ENCODE measurements around the gene IER3IP1.

The IER3IP1 gene

DNA sequence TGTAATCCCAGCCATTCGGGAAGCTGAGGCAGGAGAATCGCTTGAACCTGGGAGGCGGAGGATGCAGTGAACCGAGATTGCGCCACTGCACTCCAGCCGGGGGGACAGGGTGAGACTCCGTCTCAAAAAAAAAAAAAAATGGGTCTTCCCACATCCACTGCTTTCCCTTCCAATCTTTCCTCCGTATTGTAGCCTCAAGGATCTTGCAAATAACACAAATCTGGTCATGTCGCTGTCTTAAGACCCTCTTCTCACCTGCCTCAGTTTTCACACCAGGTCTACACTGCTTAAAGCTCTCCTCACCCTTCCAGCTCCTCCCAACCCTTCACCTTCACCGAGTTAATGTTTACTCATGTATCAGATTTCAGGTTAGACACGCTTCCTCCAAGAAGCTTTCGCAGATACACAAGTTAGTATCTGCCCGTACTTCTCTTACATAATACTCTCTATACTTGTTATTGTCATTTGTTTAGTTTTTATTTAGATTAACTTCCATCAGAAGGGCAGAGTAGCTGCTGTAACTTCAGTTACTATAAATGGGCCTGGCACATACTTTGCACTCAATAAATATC lies 1.5 kb downstream of the IER3IP1 start:
- peak overlapping the region; percentile 35 to 59; a peak in 3 of 4 replicates for H3K4me3 ChIP-seq (ENCODE audit: low read depth in 1 of 2, low read length in 2 of 2)
- H3K4me1 ChIP-seq (ENCODE audit: insufficient read depth, low read length): peaks cover 28% of the 10 kb centered on the region
- H3K27ac ChIP-seq (ENCODE audit: low read length): no peak overlapping the region
- TF ChIP-seq EZH2 (IDR thresholded peaks at IDR 0.05; ENCODE audit: borderline replicate concordance, low read depth, low read length, severe bottlenecking): no peak
- TF ChIP-seq, protein P1, sequence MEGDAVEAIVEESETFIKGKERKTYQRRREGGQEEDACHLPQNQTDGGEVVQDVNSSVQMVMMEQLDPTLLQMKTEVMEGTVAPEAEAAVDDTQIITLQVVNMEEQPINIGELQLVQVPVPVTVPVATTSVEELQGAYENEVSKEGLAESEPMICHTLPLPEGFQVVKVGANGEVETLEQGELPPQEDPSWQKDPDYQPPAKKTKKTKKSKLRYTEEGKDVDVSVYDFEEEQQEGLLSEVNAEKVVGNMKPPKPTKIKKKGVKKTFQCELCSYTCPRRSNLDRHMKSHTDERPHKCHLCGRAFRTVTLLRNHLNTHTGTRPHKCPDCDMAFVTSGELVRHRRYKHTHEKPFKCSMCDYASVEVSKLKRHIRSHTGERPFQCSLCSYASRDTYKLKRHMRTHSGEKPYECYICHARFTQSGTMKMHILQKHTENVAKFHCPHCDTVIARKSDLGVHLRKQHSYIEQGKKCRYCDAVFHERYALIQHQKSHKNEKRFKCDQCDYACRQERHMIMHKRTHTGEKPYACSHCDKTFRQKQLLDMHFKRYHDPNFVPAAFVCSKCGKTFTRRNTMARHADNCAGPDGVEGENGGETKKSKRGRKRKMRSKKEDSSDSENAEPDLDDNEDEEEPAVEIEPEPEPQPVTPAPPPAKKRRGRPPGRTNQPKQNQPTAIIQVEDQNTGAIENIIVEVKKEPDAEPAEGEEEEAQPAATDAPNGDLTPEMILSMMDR (IDR thresholded peaks at IDR 0.05; ENCODE audit: borderline replicate concordance, extremely low read depth, low read length, poor library complexity, severe bottlenecking): no peak
- no peaks in the 10 kb centered on the region for H3K36me3 ChIP-seq (ENCODE audit: insufficient read depth, low read length)
- DNase-seq: no peak
- ATAC-seq (ENCODE audit: insufficient read depth, low read depth): no peak
- peak overlapping the region; percentile 59; the same call in 1 of the 2 replicates for H2AFZ ChIP-seq (ENCODE audit: low read depth, low read length)
- peaks cover 6% of the 10 kb centered on the region; the same call in 1 of the 2 replicates for H4K20me1 ChIP-seq (ENCODE audit: insufficient read depth, low read length)
- H3K9ac ChIP-seq (ENCODE audit: low read depth, low read length): peak overlapping the region; percentile 62
- H3K79me2 ChIP-seq (ENCODE audit: insufficient read depth, low read length): peaks cover 36% of the 10 kb centered on the region
- H3K9me3 ChIP-seq (ENCODE audit: insufficient read depth, low read length, severe bottlenecking): no peaks in the 10 kb centered on the region
- peak overlapping the region; percentile 74 for H3K4me2 ChIP-seq (ENCODE audit: insufficient read depth, low read length)
- no peaks in the 10 kb centered on the region for H3K27me3 ChIP-seq (ENCODE audit: insufficient read depth, low read length, poor library complexity)

DNA sequence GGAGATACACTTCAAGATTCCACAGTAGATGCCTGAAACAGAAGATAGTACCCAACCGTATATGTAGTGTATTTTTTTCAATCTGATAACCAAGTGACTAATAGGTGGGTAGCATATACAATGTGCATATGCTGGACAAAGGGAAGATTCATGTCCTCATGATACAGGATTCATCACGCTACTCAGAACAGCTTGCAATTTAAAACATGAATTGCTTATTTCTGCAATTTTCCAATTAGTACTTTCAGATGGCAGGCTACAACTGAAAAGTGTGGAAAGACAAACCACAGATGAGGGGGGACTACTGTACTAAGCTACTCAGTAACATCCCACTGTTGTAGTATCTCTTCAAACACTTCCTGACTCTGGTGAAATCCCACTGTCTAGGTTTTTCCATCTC lies 3.7 kb downstream of the IER3IP1 start:
- peaks cover 44% of the 10 kb centered on the region for H3K79me2 ChIP-seq (ENCODE audit: insufficient read depth, low read length)
- H4K20me1 ChIP-seq (ENCODE audit: insufficient read depth, low read length): peaks cover 9% of the 10 kb centered on the region; the same call in 1 of the 2 replicates
- no peak overlapping the region for H3K27ac ChIP-seq (ENCODE audit: low read length)

DNA sequence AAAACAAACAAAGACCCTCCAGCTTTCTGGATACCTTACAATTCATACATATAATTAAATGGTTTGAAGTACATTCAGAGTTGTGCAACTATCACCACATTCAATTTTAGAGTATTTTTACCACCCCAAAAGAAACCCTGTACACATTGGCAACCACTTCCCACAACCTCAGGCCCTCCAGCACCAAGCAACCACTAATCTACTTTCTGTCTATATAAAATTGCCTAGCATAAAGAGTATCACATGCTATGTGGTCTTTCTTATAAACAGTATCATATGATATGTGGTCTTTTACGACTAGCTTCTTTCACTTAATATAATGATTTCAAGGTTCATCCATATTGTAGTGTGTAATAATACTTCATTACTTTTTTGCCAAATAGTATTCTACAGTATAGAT lies 7.3 kb downstream of the IER3IP1 start:
- Histone ChIP-seq H3K4me3 (ENCODE audit: low read depth in 1 of 2, low read length in 2 of 2) (no peak overlapping the region), H3K9ac (ENCODE audit: low read depth, low read length) (no peak overlapping the region), H2AFZ (ENCODE audit: low read depth, low read length) (no peak overlapping the region), H3K4me2 (ENCODE audit: insufficient read depth, low read length) (no peak overlapping the region), H3K9me3 (ENCODE audit: insufficient read depth, low read length, severe bottlenecking) (no peaks in the 10 kb centered on the region), H4K20me1 (ENCODE audit: insufficient read depth, low read length) (peaks cover 5% of the 10 kb centered on the region; the same call in 1 of the 2 replicates), H3K4me1 (ENCODE audit: insufficient read depth, low read length) (peaks cover 11% of the 10 kb centered on the region), H3K79me2 (ENCODE audit: insufficient read depth, low read length) (peaks cover 37% of the 10 kb centered on the region), H3K27ac (ENCODE audit: low read length) (no peak overlapping the region), H3K27me3 (ENCODE audit: insufficient read depth, low read length, poor library complexity) (no peaks in the 10 kb centered on the region), H3K36me3 (ENCODE audit: insufficient read depth, low read length) (no peaks in the 10 kb centered on the region)
- peak; percentile 42; the same call in 1 of the 3 replicates for ATAC-seq (ENCODE audit: insufficient read depth, low read depth)
- TF ChIP-seq, protein P1 (IDR thresholded peaks at IDR 0.05; ENCODE audit: borderline replicate concordance, extremely low read depth, low read length, poor library complexity, severe bottlenecking): no peak
- TF ChIP-seq EZH2 (IDR thresholded peaks at IDR 0.05; ENCODE audit: borderline replicate concordance, low read depth, low read length, severe bottlenecking): no peak
- DNase-seq: no peak

More for the DNA sequence above, 3.7 kb downstream of the IER3IP1 start:
- DNase-seq (no peak), ATAC-seq (ENCODE audit: insufficient read depth, low read depth) (no peak)
- H2AFZ ChIP-seq (ENCODE audit: low read depth, low read length): no peak overlapping the region
- no peak overlapping the region for H3K4me3 ChIP-seq (ENCODE audit: low read depth in 1 of 2, low read length in 2 of 2)
- H3K4me2 ChIP-seq (ENCODE audit: insufficient read depth, low read length): no peak overlapping the region
- no peaks in the 10 kb centered on the region for H3K9me3 ChIP-seq (ENCODE audit: insufficient read depth, low read length, severe bottlenecking)
- H3K27me3 ChIP-seq (ENCODE audit: insufficient read depth, low read length, poor library complexity): no peaks in the 10 kb centered on the region
- H3K4me1 ChIP-seq (ENCODE audit: insufficient read depth, low read length): peaks cover 28% of the 10 kb centered on the region
- TF ChIP-seq EZH2 (IDR thresholded peaks at IDR 0.05; ENCODE audit: borderline replicate concordance, low read depth, low read length, severe bottlenecking): no peak
- TF ChIP-seq, protein P1 (IDR thresholded peaks at IDR 0.05; ENCODE audit: borderline replicate concordance, extremely low read depth, low read length, poor library complexity, severe bottlenecking): no peak
- no peak overlapping the region for H3K9ac ChIP-seq (ENCODE audit: low read depth, low read length)
- H3K36me3 ChIP-seq (ENCODE audit: insufficient read depth, low read length): no peaks in the 10 kb centered on the region
